Lower leg skin (tissue), 4 donors: ENCODE measurements around the gene MCM10. TPM values are rescaled to one million over a fixed set of nuclear protein-coding genes. Genes with fewer than 3 reads are reported as not detected.
"Not testable (repeated sequence)": the region's sequence is repeated elsewhere in the genome, so short reads cannot be mapped to it uniquely, and the experiment has no call there.

Experiments used
- DNase-seq, 2 donors: peaks; one replicate each; pipeline ENCODE4 v3.0.0-alpha.2; 2019; ENCODE audit warnings: low spot score in 2 of 2
- H3K4me3 ChIP-seq: fragments of 200-600 bp; sonication (generic); 2 replicates; pipeline ENCODE4 v1.5.1; 2017; ENCODE audit warnings: mild to moderate bottlenecking, low read depth; ENCODE audit not compliant: poor library complexity, severe bottlenecking
- CTCF ChIP-seq, 3 donors: fragments of 450-650 bp; IDR thresholded peaks; one replicate each; pipeline ENCODE4 v1.5.1; 2016; ENCODE audit warnings: antibody characterized with exemption in 3 of 3, mild to moderate bottlenecking in 3 of 3, moderate library complexity in 2 of 3
- POLR2A ChIP-seq, 2 donors: fragments of 450-650 bp; IDR thresholded peaks; one replicate each; pipeline ENCODE4 v1.6.1; 2016 to 2017; ENCODE audit warnings: antibody characterized with exemption in 2 of 2, mild to moderate bottlenecking in 1 of 2, moderate library complexity in 1 of 2
- WGBS, 2 donors: methylation state at CpG; one replicate each; pipeline ENCODE4 v1.1.5; 2018; 5-methylcytosine and 5-hydroxymethylcytosine counted together
- intact Hi-C: fragments of 100-400 bp; cut with DNase I; formaldehyde crosslinking; loops from one replicate; pipeline ENCODE4 v1.15.0; 2023; ENCODE audit warnings: low total_unique reads
- total RNA-seq, 4 donors: library from RNA; depleted of rRNA; stranded (reverse); fragments of >200 nt; gene quantifications; one replicate each; pipeline ENCODE4 v1.1.0, GENCODE V29; 2016

Gene MCM10
- total RNA-seq, 4 donors from 2014 or later, result 0.08 to 1.5 (median 0.38) TPM

- H3K4me3 ChIP-seq, result no peak overlapping the region
- 87 to 89% methylated on average over 5 of the region's 5 CpGs for WGBS, 2 donors
- DNase-seq, result peak in 1 of 2 donors; percentile 68
- TF ChIP-seq POLR2A (IDR thresholded peaks at IDR 0.05) (no peak), CTCF (IDR thresholded peaks at IDR 0.05) (no peak)
- intact Hi-C loops, result no loop called here
Measured at GRCh38 chr10:13227031-13227430, 65.7 kb downstream of the MCM10 start.

- H3K4me3 ChIP-seq, result no peak overlapping the region
- intact Hi-C loops, result no loop called here
- WGBS, 2 donors, result 63 to 69% methylated on average over 9 of the region's 9 CpGs
- peak in 1 of 2 donors; percentile 36 for DNase-seq
- TF ChIP-seq CTCF (IDR thresholded peaks at IDR 0.05) (no peak), POLR2A (IDR thresholded peaks at IDR 0.05) (no peak)
Measured at GRCh38 chr10:13231190-13231589, 69.8 kb downstream of the MCM10 start.

GRCh38 chr10:13231808-13232207 lies 70.5 kb downstream of the MCM10 start:
- no peak for TF ChIP-seq POLR2A (IDR thresholded peaks at IDR 0.05)
- no peak for TF ChIP-seq CTCF (IDR thresholded peaks at IDR 0.05)
- intact Hi-C loops, result no loop called here
- H3K4me3 ChIP-seq, result no peak overlapping the region
- 74 to 83% methylated on average over 6 of the region's 6 CpGs for WGBS, 2 donors
- DNase-seq, result peak in 1 of 2 donors; percentile 29

GRCh38 chr10:13233358-13233757 lies 72.0 kb downstream of the MCM10 start:
- WGBS, 2 donors, result 45 to 57% methylated on average over 13 to 14 of the region's 14 CpGs
- DNase-seq, result peak in 1 of 2 donors; percentile 67
- intact Hi-C loops, result no loop called here
- TF ChIP-seq POLR2A (IDR thresholded peaks at IDR 0.05), result no peak
- TF ChIP-seq CTCF (IDR thresholded peaks at IDR 0.05), result no peak
- no peak overlapping the region for H3K4me3 ChIP-seq

- no peak within 1 kb of the TSS for H3K4me3 ChIP-seq
- TF ChIP-seq POLR2A (IDR thresholded peaks at IDR 0.05) (no peak), CTCF (IDR thresholded peaks at IDR 0.05) (no peak)
- DNase-seq, result peak in 1 of 2 donors; percentile 53
- WGBS, 2 donors, result 72 to 78% methylated on average over 10 of the region's 10 CpGs
- intact Hi-C loops, result no loop called here
Measured at GRCh38 chr10:13234172-13234571, 72.8 kb downstream of the MCM10 start, which contains the start of gene UCMA. Gene UCMA (minus strand): TSS chr10:13234374. CDS start chr10:13234258, 116 bp downstream.

GRCh38 chr10:13234736-13235135 lies 73.4 kb downstream of the MCM10 start:
- intact Hi-C loops, H3K4me3 ChIP-seq: not testable (repeated sequence)
- 87 to 91% methylated on average over 13 of the region's 13 CpGs for WGBS, 2 donors
- peak in 1 of 2 donors; percentile 68 for DNase-seq
